GM04503 (cell line): ENCODE measurements around the gene MYCBPAP.

Experiments
- DNase-seq: peaks from one replicate; pipeline ENCODE4 v3.0.0-alpha.2; 2012; ENCODE audit warnings: low read depth

The MYCBPAP gene

GRCh38 chr17:50491505-50491904 lies 16.7 kb upstream of the MYCBPAP start:
- DNase-seq: no peak

- no peak for DNase-seq
Observed at GRCh38 chr17:50492214-50492613, 16.0 kb upstream of the MYCBPAP start.

- no peak for DNase-seq
Observed at GRCh38 chr17:50493744-50494143, 14.5 kb upstream of the MYCBPAP start.

GRCh38 chr17:50495217-50495823 lies 12.9 kb upstream of the MYCBPAP start:
- DNase-seq: no peak

GRCh38 chr17:50495918-50496317 lies 12.3 kb upstream of the MYCBPAP start:
- DNase-seq: no peak

- no peak for DNase-seq
Observed at GRCh38 chr17:50498021-50498874, 10.0 kb upstream of the MYCBPAP start.

- no peak for DNase-seq
Observed at GRCh38 chr17:50499270-50499669, 9.0 kb upstream of the MYCBPAP start.

- DNase-seq: no peak
Observed at GRCh38 chr17:50499721-50500120, 8.5 kb upstream of the MYCBPAP start.

GRCh38 chr17:50501054-50501453 lies 7.2 kb upstream of the MYCBPAP start:
- no peak for DNase-seq

- DNase-seq: no peak
Observed at GRCh38 chr17:50502301-50502990, 5.8 kb upstream of the MYCBPAP start.

GRCh38 chr17:50505591-50506130 lies 2.6 kb upstream of the MYCBPAP start:
- no peak for DNase-seq

GRCh38 chr17:50506298-50506697 lies 1.9 kb upstream of the MYCBPAP start:
- DNase-seq: no peak

- DNase-seq: no peak
Observed at GRCh38 chr17:50508573-50509460, 578 bp downstream of the MYCBPAP start.

GRCh38 chr17:50511058-50511457 lies 2.8 kb downstream of the MYCBPAP start:
- no peak for DNase-seq

- no peak for DNase-seq
Observed at GRCh38 chr17:50513495-50513894, 5.3 kb downstream of the MYCBPAP start.

- DNase-seq: no peak
Observed at GRCh38 chr17:50514388-50514787, 6.1 kb downstream of the MYCBPAP start.

GRCh38 chr17:50514936-50515702 lies 6.9 kb downstream of the MYCBPAP start:
- DNase-seq: no peak

- DNase-seq: no peak
Observed at GRCh38 chr17:50517011-50517410, 8.8 kb downstream of the MYCBPAP start.

GRCh38 chr17:50517504-50518383 lies 9.5 kb downstream of the MYCBPAP start:
- no peak for DNase-seq
